Amniotic stem cell (primary cell): ENCODE measurements around the gene PAXX.

Experiments
- DNase-seq: peaks from one replicate; lab custom pipeline; 2025; lab: John Stamatoyannopoulos, UW

Gene PAXX

GRCh38 chr9:136965771-136966484, 26.3 kb upstream of the PAXX start:
- no peak for DNase-seq

- no peak for DNase-seq
These were observed 23.7 kb upstream of the PAXX start for GRCh38 chr9:136968333-136969127.

- DNase-seq, result no peak
These were observed 23.1 kb upstream of the PAXX start for GRCh38 chr9:136969150-136969549.

- DNase-seq, result no peak
These were observed 22.4 kb upstream of the PAXX start for GRCh38 chr9:136969774-136970173.

GRCh38 chr9:136970361-136970760, 21.9 kb upstream of the PAXX start:
- no peak for DNase-seq

- DNase-seq, result no peak
These were observed 20.5 kb upstream of the PAXX start for GRCh38 chr9:136971746-136972145.

- DNase-seq, result no peak
These were observed 19.9 kb upstream of the PAXX start for GRCh38 chr9:136972335-136972734.

- DNase-seq, result no peak
These were observed 19.5 kb upstream of the PAXX start for GRCh38 chr9:136972743-136973142.

- no peak for DNase-seq
These were observed 18.3 kb upstream of the PAXX start for GRCh38 chr9:136973618-136974617.

- no peak for DNase-seq
These were observed 17.2 kb upstream of the PAXX start for GRCh38 chr9:136974817-136975535.

GRCh38 chr9:136975644-136976043, 16.6 kb upstream of the PAXX start:
- DNase-seq, result no peak

- DNase-seq, result no peak
These were observed 15.0 kb upstream of the PAXX start, which contains the start of gene PTGDS for GRCh38 chr9:136977223-136977622. Gene PTGDS, plus strand, starts transcription at chr9:136977504. Its CDS starts 75 bp downstream, at chr9:136977579.

- no peak for DNase-seq
These were observed 14.6 kb upstream of the PAXX start for GRCh38 chr9:136977649-136978072.

GRCh38 chr9:136978073-136978864, 14.0 kb upstream of the PAXX start:
- no peak for DNase-seq

- DNase-seq, result no peak
These were observed 13.2 kb upstream of the PAXX start for GRCh38 chr9:136978865-136979544.

GRCh38 chr9:136979769-136980587, 12.2 kb upstream of the PAXX start:
- DNase-seq, result no peak

GRCh38 chr9:136980669-136981478, 11.3 kb upstream of the PAXX start:
- DNase-seq, result no peak

GRCh38 chr9:136981588-136982231, 10.5 kb upstream of the PAXX start:
- no peak for DNase-seq
